Stimulated activated naive B cell treated with anti-CD40 and anti-IgM and Interleukin-4, amounts not matched to agents 10 μg/mL and 1 μg/mL and 100 μg/mL, for 72 hours (primary cell): ENCODE data around the gene TBL1Y.
"Not testable (repeated sequence)": the region's sequence is repeated elsewhere in the genome, so short reads cannot be mapped to it uniquely, and the experiment has no call there.

ENCODE experiments used
- ATAC-seq, 2 donors: fragments of 150-1000 bp; cut with Tn5 transposase; replicated peaks; 2 replicates each; pipeline ENCODE4 v1.10.0; 2021; ENCODE audit warnings: moderate library complexity in 1 of 2
- DNase-seq: peaks from one replicate; pipeline ENCODE4 v3.0.0; 2021
- H3K27ac Mint-ChIP-seq: one replicate; pipeline ENCODE4 v1.8.0; 2022; ENCODE audit warnings: mild to moderate bottlenecking, mixed read lengths
- H3K27me3 Mint-ChIP-seq, 2 donors: one replicate each; pipeline ENCODE4 v1.8.0; 2022; ENCODE audit warnings: mixed read lengths in 2 of 2
- H3K36me3 Mint-ChIP-seq, 2 donors: one replicate each; pipeline ENCODE4 v1.8.0; 2022; ENCODE audit warnings: mixed read lengths in 2 of 2, mild to moderate bottlenecking in 1 of 2
- H3K4me1 Mint-ChIP-seq, 2 donors: one replicate each; pipeline ENCODE4 v1.8.0; 2022; ENCODE audit warnings: mixed read lengths in 2 of 2, mild to moderate bottlenecking in 1 of 2
- H3K4me3 Mint-ChIP-seq, 2 donors: one replicate each; pipeline ENCODE4 v1.8.0; 2022; ENCODE audit warnings: mild to moderate bottlenecking in 2 of 2, mixed read lengths in 2 of 2, moderate library complexity in 1 of 2
- H3K9me3 Mint-ChIP-seq, 2 donors: one replicate each; pipeline ENCODE4 v1.8.0; 2022; ENCODE audit warnings: mixed read lengths in 2 of 2, mild to moderate bottlenecking in 1 of 2

Gene TBL1Y

GRCh38 chrY:6995987-6996386 lies 85.5 kb downstream of the TBL1Y start:
- DNase-seq (no peak), ATAC-seq (no peak)
- Mint-ChIP-seq H3K9me3 (no peaks in the 10 kb centered on the region), H3K4me1 (peaks cover 0 to 6% of the 10 kb centered on the region in 2 donors), H3K27ac (no peak overlapping the region), H3K4me3 (no peak overlapping the region), H3K27me3 (no peaks in the 10 kb centered on the region), H3K36me3 (no peaks in the 10 kb centered on the region)

DNA sequence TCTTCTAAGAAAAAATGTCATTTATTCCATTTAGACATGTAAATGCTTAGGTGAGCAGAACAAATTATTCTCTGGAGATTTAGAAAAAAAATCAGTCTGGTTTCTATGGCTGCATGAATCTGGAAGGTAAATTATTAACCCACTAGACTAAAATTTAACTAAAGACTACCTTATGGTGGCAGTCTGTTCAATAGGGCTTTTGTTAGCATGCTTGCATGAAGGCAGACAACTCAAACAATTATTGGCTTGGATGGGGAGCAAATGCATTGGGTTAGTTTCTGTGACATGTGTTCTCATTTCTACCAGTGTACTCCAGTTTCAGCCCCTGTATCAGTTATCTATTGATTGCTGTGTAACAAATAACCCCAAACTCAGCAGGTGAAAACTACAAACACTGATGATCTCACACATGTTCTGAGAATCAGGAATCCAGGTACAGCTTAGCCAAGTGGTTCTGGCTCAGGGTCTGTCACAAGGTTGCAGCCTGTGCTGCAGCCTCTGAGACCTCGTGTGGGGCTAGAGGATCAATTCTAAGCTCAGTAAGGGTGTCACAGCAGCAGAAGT lies 87.1 kb downstream of the TBL1Y start:
- Mint-ChIP-seq H3K27ac (no peak overlapping the region), H3K27me3 (no peaks in the 10 kb centered on the region), H3K4me3 (no peak overlapping the region), H3K4me1 (peaks cover 0 to 6% of the 10 kb centered on the region in 2 donors), H3K36me3 (no peaks in the 10 kb centered on the region), H3K9me3 (no peaks in the 10 kb centered on the region)
- DNase-seq (no peak), ATAC-seq (no peak)

GRCh38 chrY:6999905-7000304 lies 89.4 kb downstream of the TBL1Y start:
- DNase-seq, result no peak
- ATAC-seq, result peak in 1 of 2 donors; percentile 96
- Mint-ChIP-seq H3K9me3 (no peaks in the 10 kb centered on the region), H3K4me1 (peaks cover 0 to 6% of the 10 kb centered on the region in 2 donors), H3K36me3 (no peaks in the 10 kb centered on the region), H3K4me3 (peak overlapping the region in 1 of 2 donors; percentile 60), H3K27me3 (no peaks in the 10 kb centered on the region), H3K27ac (no peak overlapping the region)

DNA sequence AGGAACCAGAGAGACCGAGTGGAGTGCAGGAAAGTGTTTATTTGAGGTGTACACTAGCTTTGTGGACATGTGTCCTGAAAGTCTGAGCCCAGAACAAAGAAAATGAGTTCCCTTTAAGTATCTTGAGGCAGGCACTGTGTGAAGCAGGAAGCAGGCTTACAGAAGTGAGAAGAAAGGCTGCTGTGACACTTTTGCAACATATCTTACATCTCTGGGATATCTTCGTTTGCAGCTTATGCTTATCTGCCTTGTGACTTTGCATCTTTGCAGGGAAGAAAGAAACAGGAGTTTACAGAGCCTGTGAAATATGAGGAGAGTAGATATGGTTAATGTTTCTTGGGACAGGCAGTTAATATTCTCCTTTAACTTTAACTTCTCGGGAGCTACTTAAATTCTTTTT lies 92.1 kb downstream of the TBL1Y start:
- no peak for ATAC-seq
- Mint-ChIP-seq H3K4me3 (no peak overlapping the region), H3K36me3 (no peaks in the 10 kb centered on the region), H3K27ac (no peak overlapping the region), H3K27me3 (no peaks in the 10 kb centered on the region), H3K4me1 (peaks cover 0 to 6% of the 10 kb centered on the region in 2 donors), H3K9me3 (no peaks in the 10 kb centered on the region)
- no peak for DNase-seq

DNA sequence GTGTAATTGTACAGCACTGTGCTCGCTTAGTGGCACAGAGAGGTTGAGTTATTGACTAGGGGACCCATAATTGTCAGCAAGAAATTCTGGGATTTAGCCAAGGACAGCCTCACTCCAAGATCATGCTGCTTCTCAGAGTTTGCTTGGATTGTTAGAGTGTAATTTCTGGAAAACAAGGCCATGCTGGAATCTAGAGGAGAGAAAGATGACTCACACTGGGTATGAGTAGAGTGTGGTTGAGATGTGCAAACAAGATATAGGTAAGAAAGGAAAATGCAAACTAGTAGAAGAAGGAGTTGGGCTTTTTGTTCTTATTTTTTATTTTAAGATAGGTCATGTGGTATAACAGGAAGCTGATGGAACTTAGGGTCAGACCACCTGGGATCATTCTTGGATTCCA lies 97.4 kb downstream of the TBL1Y start:
- Mint-ChIP-seq H3K4me1 (no peaks in the 10 kb centered on the region), H3K4me3 (no peak overlapping the region), H3K36me3 (no peaks in the 10 kb centered on the region), H3K9me3 (no peaks in the 10 kb centered on the region), H3K27me3 (no peaks in the 10 kb centered on the region), H3K27ac (no peak overlapping the region)
- DNase-seq (no peak), ATAC-seq (no peak)

DNA sequence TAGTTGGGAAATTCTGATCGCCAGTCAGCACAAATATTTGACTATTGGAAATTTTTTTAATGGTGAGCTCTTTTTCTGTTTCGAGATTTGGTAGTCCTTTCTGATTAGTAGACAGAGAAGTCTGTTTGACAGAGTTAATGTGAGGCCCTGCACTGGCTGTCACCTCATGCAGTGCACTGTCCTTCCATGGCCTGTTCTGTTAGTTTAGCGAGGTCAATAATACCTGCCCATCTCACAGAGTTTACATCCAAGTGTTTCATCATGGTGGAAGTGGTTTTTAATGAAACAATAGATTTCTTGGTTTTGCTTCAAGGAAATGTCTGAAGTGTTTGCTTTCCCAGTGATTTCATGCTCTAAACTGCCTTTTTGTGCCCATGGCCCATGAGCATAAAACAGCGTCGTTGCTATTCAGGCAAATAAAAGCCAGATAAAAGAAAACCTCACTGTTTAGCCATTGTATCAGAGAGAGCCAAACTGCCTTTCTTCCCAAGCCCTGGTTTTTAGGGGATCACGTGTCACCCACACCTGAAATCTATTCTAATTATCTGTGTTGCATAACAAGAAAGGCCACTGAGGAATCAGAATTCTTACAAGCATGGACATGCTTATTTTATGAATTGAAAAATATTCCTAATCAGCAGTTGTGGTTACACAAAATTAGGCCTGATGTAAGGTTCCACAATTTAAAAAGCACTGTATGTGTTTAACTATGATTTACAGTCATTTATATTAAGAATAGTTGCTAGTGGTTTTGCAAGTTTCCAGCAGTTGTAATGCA lies 98.3 kb downstream of the TBL1Y start:
- DNase-seq (no peak), ATAC-seq (no peak)
- no peak overlapping the region for H3K4me3 Mint-ChIP-seq
- no peaks in the 10 kb centered on the region for H3K9me3 Mint-ChIP-seq
- no peaks in the 10 kb centered on the region for H3K36me3 Mint-ChIP-seq
- H3K4me1 Mint-ChIP-seq, result no peaks in the 10 kb centered on the region
- no peak overlapping the region for H3K27ac Mint-ChIP-seq
- no peaks in the 10 kb centered on the region for H3K27me3 Mint-ChIP-seq

DNA sequence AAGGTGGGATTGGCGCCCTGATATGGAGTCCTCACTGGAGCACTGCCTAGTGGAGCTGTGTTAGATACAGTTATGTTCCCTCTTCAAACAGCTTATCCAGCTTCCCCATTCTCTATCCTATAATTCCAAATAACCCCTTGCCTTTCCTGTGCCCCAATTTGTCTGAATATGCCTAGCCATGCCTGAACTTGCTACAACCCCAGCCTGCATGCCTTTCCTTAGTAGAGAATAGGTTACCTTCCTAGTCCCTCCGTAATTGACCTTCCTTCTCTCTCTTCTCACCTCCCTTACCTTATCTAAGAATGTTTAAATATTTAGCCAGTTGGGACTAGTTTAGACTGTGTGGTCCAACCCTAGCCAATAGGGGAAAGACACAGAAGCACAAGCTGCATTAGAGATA lies 102.6 kb downstream of the TBL1Y start:
- Mint-ChIP-seq H3K9me3 (no peaks in the 10 kb centered on the region), H3K4me3 (no peak overlapping the region)

GRCh38 chrY:7016521-7016920 lies 106.0 kb downstream of the TBL1Y start:
- Mint-ChIP-seq H3K4me1 (no peaks in the 10 kb centered on the region), H3K9me3 (no peaks in the 10 kb centered on the region), H3K4me3 (no peak overlapping the region), H3K27me3 (no peaks in the 10 kb centered on the region), H3K36me3 (no peaks in the 10 kb centered on the region), H3K27ac (no peak overlapping the region)
- DNase-seq, result no peak
- no peak for ATAC-seq

More for the DNA sequence above, 102.6 kb downstream of the TBL1Y start:
- DNase-seq, result no peak
- Mint-ChIP-seq H3K27ac (no peak overlapping the region), H3K4me1 (no peaks in the 10 kb centered on the region), H3K36me3 (no peaks in the 10 kb centered on the region), H3K27me3 (no peaks in the 10 kb centered on the region)
- ATAC-seq, result no peak

DNA sequence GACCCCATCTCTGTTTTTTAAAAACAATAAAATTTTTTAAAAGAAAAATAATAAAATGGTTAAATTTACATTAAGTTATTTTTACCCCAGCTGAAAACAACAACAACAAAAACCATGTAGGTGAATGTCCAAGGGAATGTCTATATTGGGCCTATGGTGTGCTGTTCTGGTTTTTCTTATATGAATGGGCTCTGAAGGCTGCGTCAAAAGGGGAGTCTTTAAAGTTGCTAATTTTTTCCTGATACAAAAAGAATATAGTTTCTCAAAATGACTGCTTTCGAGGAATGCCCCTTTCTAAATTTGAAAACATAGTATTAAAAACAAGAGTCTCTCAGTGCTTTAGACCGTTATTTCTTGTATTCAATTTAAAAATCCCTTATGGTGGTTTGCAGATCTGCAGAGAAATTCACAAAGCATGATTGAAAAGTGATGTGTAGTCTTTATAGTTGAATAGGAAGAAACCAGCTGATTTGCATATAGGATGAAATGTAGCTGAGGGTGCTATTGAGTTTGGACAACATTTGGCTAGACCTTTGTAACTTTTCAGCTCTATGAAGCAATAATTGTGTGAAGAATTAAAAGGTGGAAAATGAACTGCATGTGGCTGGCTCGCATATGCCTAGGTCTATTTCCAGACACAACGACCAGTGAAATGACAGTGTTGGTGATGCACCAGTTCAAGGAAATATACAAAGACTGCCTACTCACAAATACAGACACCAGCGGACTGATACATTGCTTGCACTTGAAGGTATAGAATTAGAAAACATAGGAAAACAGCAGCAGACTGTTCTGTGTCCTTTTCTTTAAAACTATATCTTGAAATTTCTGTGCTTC lies 107.0 kb downstream of the TBL1Y start:
- H3K9me3 Mint-ChIP-seq, result no peaks in the 10 kb centered on the region
- no peak overlapping the region for H3K4me3 Mint-ChIP-seq
- ATAC-seq (no peak), DNase-seq (no peak)
- H3K4me1 Mint-ChIP-seq, result no peaks in the 10 kb centered on the region
- H3K27ac Mint-ChIP-seq, result no peak overlapping the region
- H3K36me3 Mint-ChIP-seq, result no peaks in the 10 kb centered on the region
- no peaks in the 10 kb centered on the region for H3K27me3 Mint-ChIP-seq

DNA sequence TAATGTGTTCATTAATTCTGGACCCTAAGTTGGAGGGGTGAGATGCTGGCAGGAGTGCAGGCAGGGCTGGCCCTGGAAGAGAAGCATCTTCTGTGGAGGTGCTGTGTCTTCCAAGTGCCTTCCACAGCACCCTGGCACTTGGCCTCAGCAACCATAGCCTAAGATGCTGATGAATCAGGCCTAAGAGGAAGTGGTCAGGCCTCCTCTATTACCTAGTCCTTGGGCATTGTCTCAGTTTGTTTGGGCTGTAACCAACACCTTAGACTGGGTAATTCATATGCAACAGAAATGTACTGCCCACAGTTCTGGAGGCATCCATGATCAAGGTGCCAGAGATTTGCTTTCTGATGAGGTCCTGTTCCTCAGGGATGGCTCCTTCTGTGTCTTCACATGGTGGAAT lies 128.5 kb downstream of the TBL1Y start:
- ATAC-seq, result no peak
- Mint-ChIP-seq H3K27ac (no peak overlapping the region), H3K9me3 (no peaks in the 10 kb centered on the region), H3K27me3 (no peaks in the 10 kb centered on the region), H3K36me3 (no peaks in the 10 kb centered on the region), H3K4me3 (no peak overlapping the region), H3K4me1 (no peaks in the 10 kb centered on the region)
- DNase-seq, result no peak

DNA sequence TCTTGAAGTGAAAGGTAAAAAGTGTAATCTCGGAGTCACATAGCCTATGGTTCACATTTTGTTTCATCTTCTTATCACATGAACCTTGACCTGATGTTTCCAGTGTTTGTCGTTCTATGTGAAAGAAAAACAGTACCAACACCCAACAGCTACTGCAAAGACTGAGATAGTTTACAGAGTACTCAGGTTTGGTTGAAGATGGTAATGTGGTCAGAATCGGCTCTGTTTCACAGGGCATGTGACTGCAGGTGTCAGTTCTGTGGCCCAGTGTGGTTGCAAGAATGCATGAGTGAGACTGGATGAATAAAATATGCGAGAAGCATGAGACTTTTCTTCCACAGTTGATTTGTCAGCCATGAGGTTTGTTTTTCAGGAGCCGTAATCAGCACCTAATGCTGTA lies 130.2 kb downstream of the TBL1Y start:
- Mint-ChIP-seq H3K4me3 (no peak overlapping the region), H3K4me1 (no peaks in the 10 kb centered on the region), H3K27me3 (no peaks in the 10 kb centered on the region), H3K36me3 (no peaks in the 10 kb centered on the region), H3K9me3 (no peaks in the 10 kb centered on the region), H3K27ac (no peak overlapping the region)
- DNase-seq (no peak), ATAC-seq (no peak)

- H3K4me3 Mint-ChIP-seq, result no peak overlapping the region
- no peak overlapping the region for H3K27ac Mint-ChIP-seq
- H3K4me1 Mint-ChIP-seq, result no peaks in the 10 kb centered on the region
- no peaks in the 10 kb centered on the region for H3K27me3 Mint-ChIP-seq
- ATAC-seq (no peak), DNase-seq (no peak)
- no peaks in the 10 kb centered on the region for H3K9me3 Mint-ChIP-seq
- H3K36me3 Mint-ChIP-seq, result no peaks in the 10 kb centered on the region
These were observed 131.5 kb downstream of the TBL1Y start for GRCh38 chrY:7041983-7042382.

DNA sequence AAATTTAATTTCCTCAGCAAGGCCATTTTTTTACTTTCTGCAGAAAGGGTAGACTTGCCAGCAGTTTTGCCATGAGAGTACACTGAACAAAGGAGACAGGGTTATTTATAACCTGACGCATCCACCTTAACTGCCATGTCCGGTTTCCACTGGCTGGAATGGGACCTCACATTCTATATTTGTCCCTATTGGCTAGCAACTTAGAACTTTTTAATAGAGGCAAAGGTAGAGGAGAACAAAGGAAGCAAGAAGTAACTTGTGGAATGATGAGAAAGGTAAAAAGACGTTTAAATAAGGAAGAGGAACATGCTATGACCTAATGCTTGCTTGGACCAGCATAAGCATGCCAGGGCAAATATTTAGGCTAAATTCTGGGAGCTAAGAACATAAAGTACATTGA lies 142.0 kb downstream of the TBL1Y start:
- not testable (repeated sequence) for H3K9me3 Mint-ChIP-seq, H3K27me3 Mint-ChIP-seq, H3K27ac Mint-ChIP-seq, ATAC-seq, H3K4me1 Mint-ChIP-seq, H3K4me3 Mint-ChIP-seq, H3K36me3 Mint-ChIP-seq, DNase-seq

DNA sequence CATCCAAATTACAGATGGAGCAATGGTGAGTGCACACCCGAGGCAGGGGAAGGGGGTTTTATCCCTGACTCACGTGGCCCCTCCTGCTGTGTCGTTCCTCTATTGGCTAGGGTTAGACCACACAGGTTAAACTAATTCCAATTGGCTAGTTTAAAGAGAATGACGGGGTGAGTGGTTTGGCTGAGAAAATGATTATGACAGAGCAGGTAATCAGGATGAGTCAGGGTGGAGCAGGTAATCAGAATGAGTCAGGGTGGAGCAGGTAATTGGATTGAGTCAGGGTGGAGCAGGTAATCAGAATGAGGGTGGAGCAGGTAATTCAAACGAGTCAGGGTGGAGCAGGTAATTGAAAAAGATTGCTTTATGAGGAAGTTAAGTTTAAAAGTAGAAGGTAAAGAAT lies 146.4 kb downstream of the TBL1Y start:
- ATAC-seq (no peak), DNase-seq (no peak)
- H3K9me3 Mint-ChIP-seq, result peaks cover 0 to 4% of the 10 kb centered on the region in 2 donors
- no peaks in the 10 kb centered on the region for H3K4me1 Mint-ChIP-seq
- H3K36me3 Mint-ChIP-seq, result no peaks in the 10 kb centered on the region
- H3K4me3 Mint-ChIP-seq, result no peak overlapping the region
- H3K27ac Mint-ChIP-seq, result no peak overlapping the region
- H3K27me3 Mint-ChIP-seq, result no peaks in the 10 kb centered on the region

GRCh38 chrY:7078725-7079124 lies 168.2 kb downstream of the TBL1Y start:
- Mint-ChIP-seq H3K27ac (no peak overlapping the region), H3K27me3 (no peaks in the 10 kb centered on the region), H3K4me1 (no peaks in the 10 kb centered on the region), H3K4me3 (no peak overlapping the region), H3K36me3 (no peaks in the 10 kb centered on the region), H3K9me3 (no peaks in the 10 kb centered on the region)
- no peak for ATAC-seq
- no peak for DNase-seq
